Measurements from ENCODE around the gene FOXL1.

- TF ChIP-seq RCOR1 (IDR thresholded peaks at IDR 0.05; ENCODE audit: low read depth, low read length) (no peak), CTCF (IDR thresholded peaks at IDR 0.05) (no peak), CHD2 (IDR thresholded peaks at IDR 0.05; ENCODE audit: low read length, partially characterized antibody) (no peak), JUN (IDR thresholded peaks at IDR 0.05) (no peak), CBX8 (IDR thresholded peaks at IDR 0.05) (no peak), USF2 (IDR thresholded peaks at IDR 0.05) (no peak), SREBF2 (IDR thresholded peaks at IDR 0.05) (no peak), FOSL2 (IDR thresholded peaks at IDR 0.05) (no peak), FOSL2 (CRISPR knock-in tag; IDR thresholded peaks at IDR 0.05) (no peak), EP300 (IDR thresholded peaks at IDR 0.05) (no peak), RAD21 (conservative IDR thresholded peaks at IDR 0.05 in 1 of 2, IDR thresholded peaks at IDR 0.05 in 1 of 2) (no peak), POLR2A (IDR thresholded peaks at IDR 0.05; ENCODE audit: low read length) (no peak), MAX (IDR thresholded peaks at IDR 0.05) (no peak), HMGXB4 (CRISPR knock-in tag; IDR thresholded peaks at IDR 0.05; ENCODE audit: borderline replicate concordance) (no peak)
Measured at GRCh38 chr16:86537486-86537885, 40.9 kb upstream of the FOXL1 start.
